ENCODE data around the gene TSPAN16. TPM values are rescaled to one million over a fixed set of nuclear protein-coding genes. Genes with fewer than 3 reads are reported as not detected.

TSPAN16 gene
- total RNA-seq, 1 donor from 2014 or later, result not detected

DNA sequence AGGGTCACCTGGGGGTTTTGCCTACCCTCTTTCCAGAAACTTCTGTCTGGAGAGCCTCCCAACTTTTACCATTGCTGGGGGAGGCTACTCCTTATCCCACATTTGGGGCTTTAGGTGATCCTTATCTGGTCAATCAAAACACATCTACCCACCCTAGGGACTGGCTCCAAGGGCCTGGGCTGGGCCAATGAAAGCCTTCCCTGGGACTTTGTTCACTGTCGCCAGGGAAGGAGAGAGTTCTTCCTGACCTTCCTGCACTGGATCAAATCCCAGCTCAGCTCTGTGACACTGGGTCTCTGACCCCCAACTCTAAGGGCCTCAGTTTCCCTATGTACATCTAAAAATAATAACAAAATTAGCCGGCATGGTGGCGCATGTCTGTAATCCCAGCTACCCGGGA is 44.7 kb upstream of the TSPAN16 start:
- TF ChIP-seq, protein P1, sequence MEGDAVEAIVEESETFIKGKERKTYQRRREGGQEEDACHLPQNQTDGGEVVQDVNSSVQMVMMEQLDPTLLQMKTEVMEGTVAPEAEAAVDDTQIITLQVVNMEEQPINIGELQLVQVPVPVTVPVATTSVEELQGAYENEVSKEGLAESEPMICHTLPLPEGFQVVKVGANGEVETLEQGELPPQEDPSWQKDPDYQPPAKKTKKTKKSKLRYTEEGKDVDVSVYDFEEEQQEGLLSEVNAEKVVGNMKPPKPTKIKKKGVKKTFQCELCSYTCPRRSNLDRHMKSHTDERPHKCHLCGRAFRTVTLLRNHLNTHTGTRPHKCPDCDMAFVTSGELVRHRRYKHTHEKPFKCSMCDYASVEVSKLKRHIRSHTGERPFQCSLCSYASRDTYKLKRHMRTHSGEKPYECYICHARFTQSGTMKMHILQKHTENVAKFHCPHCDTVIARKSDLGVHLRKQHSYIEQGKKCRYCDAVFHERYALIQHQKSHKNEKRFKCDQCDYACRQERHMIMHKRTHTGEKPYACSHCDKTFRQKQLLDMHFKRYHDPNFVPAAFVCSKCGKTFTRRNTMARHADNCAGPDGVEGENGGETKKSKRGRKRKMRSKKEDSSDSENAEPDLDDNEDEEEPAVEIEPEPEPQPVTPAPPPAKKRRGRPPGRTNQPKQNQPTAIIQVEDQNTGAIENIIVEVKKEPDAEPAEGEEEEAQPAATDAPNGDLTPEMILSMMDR (IDR thresholded peaks at IDR 0.05; ENCODE audit: borderline replicate concordance), result no peak
- Histone ChIP-seq H3K36me3 (peaks cover 53% of the 10 kb centered on the region), H3K27ac (replicated peaks) (peak overlapping the region; percentile 86), H3K27me3 (ENCODE audit: low read depth) (no peaks in the 10 kb centered on the region), H3K4me1 (peaks cover 78% of the 10 kb centered on the region), H3K9me3 (replicated peaks) (no peaks in the 10 kb centered on the region), H3K4me3 (no peak overlapping the region)
- intact Hi-C loops (cut with micrococcal nuclease), result no loop called here
- DNase-seq, result no peak

DNA sequence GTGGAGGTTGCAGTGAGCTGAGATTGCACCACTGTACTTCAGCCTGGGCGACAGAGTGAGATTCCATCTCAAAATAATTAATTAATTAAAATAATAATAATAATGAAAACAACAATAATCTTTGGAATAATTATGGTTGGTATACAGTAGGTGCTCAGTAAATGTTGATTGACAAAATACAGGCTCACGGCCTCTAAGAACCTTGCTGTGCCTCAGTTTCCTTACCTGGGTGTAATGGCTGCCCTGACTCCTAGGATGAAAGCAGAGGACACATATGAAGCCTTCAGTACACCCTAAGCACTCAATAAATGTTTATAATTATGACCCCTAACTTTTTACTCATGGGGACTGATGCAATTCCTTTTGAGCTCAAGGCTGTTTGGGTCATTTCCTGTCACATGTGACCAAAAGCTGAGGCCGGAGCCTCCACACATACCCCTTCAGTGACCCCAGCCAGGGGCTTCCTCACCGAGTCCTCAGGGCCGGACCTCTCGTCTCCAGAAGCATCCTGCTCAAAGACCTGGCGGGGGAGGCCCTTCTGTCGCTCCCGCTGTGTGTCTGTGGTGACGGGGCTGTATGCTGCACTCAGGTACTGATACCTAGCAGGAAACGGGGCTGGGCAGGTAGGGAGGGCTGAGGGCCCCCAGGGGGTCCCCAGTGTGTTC is 44.2 kb upstream of the TSPAN16 start:
- Histone ChIP-seq H3K36me3 (peaks cover 49% of the 10 kb centered on the region), H3K4me1 (peaks cover 78% of the 10 kb centered on the region), H3K4me3 (no peak overlapping the region), H3K27ac (replicated peaks) (peak overlapping the region; percentile 86), H3K27me3 (ENCODE audit: low read depth) (no peaks in the 10 kb centered on the region), H3K9me3 (replicated peaks) (no peaks in the 10 kb centered on the region)
- TF ChIP-seq, protein P1 (IDR thresholded peaks at IDR 0.05; ENCODE audit: borderline replicate concordance), result no peak
- intact Hi-C loops (cut with micrococcal nuclease), result no loop called here
- no peak for DNase-seq

DNA sequence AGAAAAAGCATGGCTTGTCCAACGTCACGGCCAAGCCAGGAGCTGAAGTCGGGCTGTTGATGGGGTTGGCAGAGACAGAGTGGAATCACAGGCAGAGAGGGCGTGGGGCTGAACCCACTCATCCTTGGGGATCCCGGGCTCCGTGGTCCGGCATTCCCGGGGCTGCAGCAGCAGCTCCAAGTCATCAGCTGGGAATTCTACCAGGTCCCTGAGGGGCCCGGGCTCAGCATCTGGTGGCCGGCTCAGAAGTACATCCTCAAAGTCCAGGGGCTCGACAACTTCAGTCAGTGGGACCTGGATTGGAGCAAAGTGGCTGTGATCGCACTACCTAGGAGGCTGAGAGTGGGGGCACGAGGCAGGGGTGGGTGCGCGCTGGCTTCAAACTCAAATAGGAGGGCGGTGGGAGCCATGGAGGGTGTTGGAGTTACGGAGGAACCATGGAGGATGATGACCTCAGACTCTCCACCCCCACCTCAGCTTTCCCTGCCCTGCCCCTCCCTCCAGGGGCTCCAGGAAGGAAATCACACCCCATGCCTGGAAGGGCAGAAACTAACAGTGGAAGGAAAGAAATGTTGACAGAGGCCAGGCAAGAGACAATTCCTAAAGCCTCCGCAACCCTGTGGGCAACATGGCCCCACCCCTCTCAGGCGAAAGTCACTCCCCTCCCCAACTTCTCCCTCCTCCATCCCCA is 43.1 kb upstream of the TSPAN16 start:
- DNase-seq, result no peak
- peaks cover 47% of the 10 kb centered on the region for H3K36me3 ChIP-seq
- TF ChIP-seq, protein P1 (IDR thresholded peaks at IDR 0.05; ENCODE audit: borderline replicate concordance), result no peak
- no peaks in the 10 kb centered on the region for H3K9me3 ChIP-seq (replicated peaks)
- intact Hi-C loops (cut with micrococcal nuclease), result no loop called here
- H3K4me3 ChIP-seq, result peak overlapping the region; percentile 36
- H3K27me3 ChIP-seq (ENCODE audit: low read depth), result no peaks in the 10 kb centered on the region
- peak overlapping the region; percentile 86 for H3K27ac ChIP-seq (replicated peaks)
- H3K4me1 ChIP-seq, result peaks cover 69% of the 10 kb centered on the region

DNA sequence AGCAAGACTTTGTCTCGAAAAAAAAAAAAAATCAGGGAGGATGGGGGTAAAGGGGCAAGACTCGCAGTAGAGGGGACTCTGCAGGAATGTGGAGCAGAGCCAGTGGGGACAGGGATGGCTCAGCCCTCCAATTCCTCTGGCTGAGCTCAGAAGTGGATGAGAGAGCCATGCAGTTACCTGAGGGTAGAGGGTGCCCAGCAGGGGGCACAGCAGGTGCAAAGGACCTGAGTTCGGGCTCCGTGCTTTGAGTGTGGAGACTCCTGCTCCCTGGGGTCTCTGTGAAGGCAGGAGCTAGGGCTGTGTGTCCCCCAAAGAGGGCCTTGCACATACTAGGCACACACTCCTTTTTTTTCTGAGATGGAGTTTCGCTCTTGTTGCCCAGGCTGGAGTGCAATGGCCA is 41.3 kb upstream of the TSPAN16 start:
- Histone ChIP-seq H3K9me3 (replicated peaks) (no peaks in the 10 kb centered on the region), H3K4me1 (peaks cover 59% of the 10 kb centered on the region), H3K36me3 (peaks cover 31% of the 10 kb centered on the region), H3K27me3 (ENCODE audit: low read depth) (no peaks in the 10 kb centered on the region), H3K4me3 (no peak overlapping the region), H3K27ac (replicated peaks) (peak overlapping the region; percentile 86)
- TF ChIP-seq, protein P1 (IDR thresholded peaks at IDR 0.05; ENCODE audit: borderline replicate concordance), result peak; percentile 29
- intact Hi-C loops (cut with micrococcal nuclease), result no loop called here
- DNase-seq, result no peak

DNA sequence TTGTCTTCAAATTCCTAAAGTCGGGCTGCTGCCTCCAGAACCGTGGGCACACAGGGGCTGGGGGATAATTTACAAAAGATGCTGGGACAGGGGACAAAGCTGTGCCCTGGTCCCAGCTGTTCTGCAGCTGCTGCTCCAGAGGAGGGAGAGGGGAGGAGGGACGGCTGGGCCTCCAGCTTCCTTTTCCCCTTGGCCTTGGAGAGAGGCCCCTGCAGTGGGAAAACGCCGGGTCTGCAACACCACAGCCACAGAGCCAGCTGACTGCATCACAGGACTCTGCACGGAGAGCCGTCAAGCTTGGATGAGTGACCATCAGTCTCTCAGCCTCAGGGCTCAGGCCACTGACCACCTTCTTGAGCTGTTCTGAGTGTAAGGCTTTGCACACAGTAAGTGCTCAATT is 39.8 kb upstream of the TSPAN16 start:
- Histone ChIP-seq H3K4me3 (no peak overlapping the region), H3K9me3 (replicated peaks) (no peaks in the 10 kb centered on the region), H3K36me3 (peaks cover 15% of the 10 kb centered on the region), H3K4me1 (peaks cover 59% of the 10 kb centered on the region), H3K27me3 (ENCODE audit: low read depth) (no peaks in the 10 kb centered on the region), H3K27ac (replicated peaks) (peak overlapping the region; percentile 86)
- intact Hi-C loops (cut with micrococcal nuclease), result no loop called here
- TF ChIP-seq, protein P1 (IDR thresholded peaks at IDR 0.05; ENCODE audit: borderline replicate concordance), result no peak
- peak; percentile 71 for DNase-seq
